Fibroblast of peridontal ligament (primary cell): ENCODE data around the gene VKORC1.

Source experiments
- DNase-seq: peaks from one replicate; pipeline ENCODE4 v3.0.0-alpha.2; 2010; ENCODE audit errors: extremely low read depth

The VKORC1 gene

DNA sequence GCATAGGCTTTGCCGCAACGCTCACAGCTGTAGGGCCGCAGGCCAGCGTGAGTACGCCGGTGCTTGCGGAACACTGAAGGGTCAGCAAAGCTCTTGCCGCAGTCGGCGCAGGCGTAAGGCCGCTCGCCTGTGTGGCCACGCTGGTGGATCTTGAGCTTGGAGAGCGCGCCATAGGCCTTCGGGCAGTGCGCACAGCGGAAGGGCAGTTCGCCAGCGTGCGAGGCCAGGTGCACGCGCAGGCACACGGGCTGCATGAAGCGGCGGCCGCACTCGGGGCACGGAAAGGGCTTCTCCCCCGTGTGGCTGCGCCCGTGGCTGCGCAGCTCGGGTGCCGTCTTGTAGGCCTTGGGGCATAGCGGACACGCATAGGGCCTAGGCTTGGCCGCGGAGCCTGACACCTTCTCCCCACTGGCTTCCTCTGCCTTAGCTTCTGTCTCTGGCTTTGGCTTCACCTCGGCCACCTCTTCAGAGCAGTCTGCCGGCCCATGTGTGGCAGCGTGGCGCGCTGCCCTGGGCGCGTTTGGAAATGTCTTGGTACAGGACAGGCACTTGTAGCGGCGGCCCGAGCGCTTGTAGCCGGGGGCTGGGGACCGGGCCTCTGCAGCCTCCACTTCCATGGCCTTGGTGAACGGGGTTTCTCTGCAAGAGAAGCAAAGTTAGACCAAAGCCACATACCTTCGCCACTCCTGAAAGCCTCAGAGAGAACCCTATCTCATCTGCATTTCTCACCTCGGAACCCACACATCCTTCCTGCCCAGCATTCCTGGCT, 30.6 kb downstream of the VKORC1 start:
- no peak for DNase-seq

DNA sequence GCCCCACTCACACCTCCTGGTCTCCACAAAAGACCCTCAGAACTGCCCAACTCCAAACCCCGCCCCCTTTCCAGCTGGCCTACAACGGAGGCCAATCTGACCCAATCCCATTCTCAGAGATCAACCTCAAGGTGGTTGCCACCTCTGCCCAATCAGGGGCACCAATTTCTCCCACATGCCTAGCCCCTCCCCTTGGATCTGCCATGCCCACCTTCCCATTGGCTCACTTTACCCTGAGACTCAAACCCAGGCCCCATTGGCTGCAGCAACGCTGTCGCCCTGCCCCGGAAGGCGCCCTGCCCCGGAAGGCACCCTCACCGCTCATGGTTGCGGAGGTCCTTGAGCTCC, 31.1 kb downstream of the VKORC1 start:
- no peak for DNase-seq

DNA sequence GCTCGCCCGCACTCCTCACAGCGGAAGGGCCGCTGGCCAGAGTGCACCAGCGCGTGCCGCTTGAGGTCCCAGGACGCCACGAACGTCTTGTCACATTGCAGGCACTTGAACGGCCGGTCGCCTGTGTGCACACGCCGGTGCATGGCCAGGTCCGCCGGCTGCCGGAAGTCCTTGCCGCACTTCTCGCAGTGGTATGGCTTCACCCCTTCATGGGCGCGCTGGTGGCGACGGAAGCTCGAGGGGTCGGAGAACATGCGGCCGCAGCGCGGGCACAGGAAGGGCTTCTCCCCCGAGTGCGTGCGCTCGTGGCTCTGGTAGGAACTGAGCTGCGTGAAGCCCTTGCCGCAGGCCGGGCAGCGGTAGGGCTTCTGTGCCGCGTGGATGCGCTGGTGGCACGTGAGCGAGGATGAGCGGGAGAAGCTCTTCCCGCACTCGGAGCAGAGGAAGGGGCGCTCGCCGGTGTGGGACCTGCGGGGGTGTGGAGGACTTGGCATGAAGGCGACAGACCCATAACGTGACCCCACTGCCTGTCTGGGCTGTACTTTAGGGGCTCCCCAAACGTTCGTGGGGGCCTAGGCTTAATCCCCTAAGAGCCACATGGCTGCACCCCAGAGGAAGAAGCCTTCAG, 32.7 kb downstream of the VKORC1 start:
- no peak for DNase-seq

DNA sequence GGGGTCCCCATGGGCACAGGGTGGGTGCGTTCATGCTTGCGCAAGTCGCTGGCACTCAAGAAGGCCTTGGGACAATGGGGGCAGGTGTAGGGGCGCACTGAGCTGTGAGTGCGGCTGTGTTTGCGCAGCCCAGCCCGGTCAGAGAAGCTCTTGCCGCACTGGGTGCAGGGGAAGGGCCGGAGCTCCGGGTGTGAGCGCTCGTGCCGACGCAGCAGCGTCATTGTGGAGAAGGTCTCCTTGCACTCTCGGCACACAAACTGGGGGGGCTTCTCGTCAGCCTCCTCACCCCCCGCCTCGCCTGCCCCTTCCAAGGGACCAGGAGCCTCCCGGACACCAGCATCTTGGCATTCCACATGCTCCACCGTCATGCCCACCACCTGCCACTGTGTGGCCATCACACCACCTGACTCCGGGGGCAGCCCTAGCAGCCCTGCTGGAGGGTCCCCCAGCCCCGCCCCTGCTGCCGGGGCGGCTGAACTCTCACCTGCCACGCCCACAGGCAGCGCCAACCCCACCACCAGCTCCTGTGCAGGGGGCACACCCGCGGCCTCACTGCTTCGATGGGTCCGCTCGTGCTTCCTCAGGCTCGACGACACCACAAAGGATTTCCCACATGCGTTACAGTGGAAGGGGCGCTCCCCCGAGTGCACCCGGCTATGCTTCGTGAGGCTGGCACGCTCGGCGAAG, 33.3 kb downstream of the VKORC1 start:
- DNase-seq: no peak

DNA sequence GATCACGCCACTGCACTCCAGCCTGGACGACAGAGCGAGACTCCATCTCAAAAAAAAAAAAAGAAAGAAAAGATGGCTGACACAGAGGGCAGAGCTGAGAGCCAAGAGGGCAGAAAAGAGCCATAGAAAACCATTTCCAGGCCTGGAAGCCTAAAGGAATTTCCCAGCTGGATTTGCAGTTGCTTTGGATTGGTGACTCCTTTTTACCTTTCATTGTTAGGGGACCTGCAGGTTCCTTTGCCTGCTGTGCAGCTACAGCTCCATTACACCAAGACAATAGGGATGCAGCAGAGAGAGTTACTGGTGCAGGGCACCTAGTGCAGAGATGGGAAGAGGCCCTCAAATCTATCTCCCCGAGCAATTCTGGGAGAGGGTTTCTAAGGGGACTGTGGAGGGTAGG, 39.0 kb downstream of the VKORC1 start:
- no peak for DNase-seq

DNA sequence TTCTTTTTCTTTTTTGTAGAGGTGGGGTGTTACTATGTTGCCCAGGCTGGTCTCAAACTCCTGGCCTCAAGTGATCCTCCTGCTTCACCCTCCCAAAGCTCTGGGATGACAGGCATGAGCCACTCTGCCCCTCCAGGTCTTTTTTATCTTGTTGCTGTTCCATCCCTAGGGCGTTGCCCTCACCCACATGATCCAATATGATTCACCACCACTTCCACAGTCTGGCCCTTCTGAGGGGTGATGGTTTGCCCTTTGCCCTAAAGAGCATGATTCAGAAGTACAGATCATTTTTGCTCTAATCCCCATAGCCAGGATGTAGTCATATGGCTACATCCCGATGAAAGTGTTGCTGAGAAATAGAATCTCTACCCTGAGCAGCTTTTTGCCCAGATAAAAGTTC, 42.5 kb downstream of the VKORC1 start:
- peak; percentile 94 for DNase-seq

DNA sequence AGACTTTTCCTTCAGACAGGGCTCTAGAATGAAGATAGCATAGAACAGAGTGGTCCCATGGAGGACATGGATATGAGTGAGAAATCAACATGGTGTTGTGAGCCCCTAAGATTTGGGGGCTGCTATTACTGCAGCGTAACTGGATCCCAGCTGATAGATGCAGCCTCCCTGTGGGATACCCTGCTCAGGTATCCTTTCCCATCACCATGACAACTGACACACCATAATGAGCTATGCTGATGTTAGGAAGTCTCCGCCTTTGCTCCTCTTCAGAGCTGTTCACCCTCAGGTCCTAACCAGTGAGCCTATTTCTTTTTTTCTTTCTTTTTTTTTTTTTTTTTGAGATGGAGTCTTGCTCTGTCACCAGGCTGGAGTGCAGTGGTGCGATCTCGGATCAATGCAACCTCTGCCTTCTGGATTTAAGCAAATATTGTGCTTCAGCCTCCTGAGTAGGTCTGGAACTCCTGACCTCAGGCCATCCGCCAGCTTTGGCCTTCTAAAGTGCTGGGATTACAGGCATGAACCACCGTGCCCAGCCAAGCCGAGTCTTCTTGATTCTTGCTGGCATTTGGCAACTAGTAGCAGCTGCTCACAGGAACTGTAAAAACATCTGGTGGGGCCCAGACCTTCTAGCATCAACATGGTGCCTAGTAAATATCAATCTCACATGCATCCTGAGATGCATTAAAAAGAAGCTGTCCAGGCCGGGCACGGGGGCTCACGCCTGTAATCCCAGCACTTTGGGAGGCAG, 44.1 kb downstream of the VKORC1 start:
- DNase-seq: peak; percentile 36

DNA sequence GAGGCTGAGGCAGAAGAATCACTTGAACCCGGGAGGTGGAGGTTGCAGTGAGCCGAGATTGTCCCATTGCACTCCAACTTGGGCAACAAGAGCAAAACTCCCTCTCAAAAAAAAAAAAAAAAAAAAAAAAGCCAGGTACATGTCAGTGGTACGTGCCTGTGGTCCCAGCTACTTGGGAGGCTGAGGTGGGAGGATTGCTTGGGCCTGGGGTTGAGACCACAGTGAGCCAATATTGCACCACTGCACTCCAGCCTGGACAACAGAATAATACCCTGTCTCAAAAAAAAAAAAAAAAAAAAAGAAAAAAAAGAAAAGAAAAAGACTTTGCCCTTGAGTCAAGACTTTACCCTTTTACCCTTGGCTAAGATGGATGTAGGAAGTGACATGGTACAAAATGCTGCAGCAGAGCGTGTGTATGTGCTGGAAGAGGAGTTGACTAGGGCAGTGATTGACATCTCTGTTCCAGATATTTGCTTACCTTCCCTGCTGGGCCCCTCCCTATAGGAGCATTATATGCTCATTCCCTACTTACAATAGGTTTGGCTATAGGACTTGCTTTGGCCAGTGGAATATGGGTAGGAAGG, 50.6 kb downstream of the VKORC1 start:
- no peak for DNase-seq

DNA sequence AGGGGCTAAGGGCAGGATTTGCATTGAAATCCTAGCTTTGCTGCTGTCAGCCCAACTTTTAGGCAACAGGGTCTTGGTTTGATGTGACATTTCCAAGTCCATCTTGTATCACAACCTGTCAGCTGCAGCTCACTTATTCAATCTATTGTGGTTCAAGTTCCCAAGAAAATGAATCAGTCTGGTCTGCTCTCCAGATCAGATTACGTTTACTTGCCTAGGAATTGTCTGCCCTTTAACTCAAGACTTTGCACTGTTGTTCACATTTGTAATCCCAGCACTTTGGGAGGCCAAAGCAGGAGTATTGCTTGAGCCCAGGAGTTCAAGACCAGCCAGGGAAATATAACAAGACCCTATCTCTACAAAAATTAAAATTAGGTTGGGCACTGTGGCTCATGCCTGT, 51.2 kb downstream of the VKORC1 start:
- peak; percentile 42 for DNase-seq

DNA sequence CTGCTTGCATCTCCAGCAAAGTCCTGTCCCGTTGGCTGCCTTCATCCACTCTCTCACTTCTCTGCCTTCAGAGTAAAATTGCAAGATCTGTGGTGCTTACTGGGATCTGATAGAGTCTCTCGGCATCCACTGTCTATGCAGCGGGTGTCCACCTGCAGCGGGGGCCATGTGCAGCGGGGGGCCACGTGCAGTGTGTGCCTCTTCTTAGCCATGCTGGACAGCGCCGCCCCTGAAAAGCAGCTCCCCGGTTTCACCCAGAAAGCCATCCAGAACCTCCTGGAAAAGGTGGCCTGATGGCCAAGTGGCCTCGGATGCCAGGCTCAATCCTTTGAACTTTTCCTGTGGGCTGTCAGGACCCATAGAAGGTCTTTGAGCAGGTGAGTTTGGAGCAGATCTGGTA, 51.7 kb downstream of the VKORC1 start:
- DNase-seq: no peak
